T-helper 17 cell (primary cell): ENCODE data around the gene PCBP2. TPM values are rescaled to one million over a fixed set of nuclear protein-coding genes. Genes with fewer than 3 reads are reported as not detected.

Source experiments
- ATAC-seq: fragments of 150-1000 bp; cut with Tn5 transposase; 2 replicates; pipeline ENCODE4 v1.10.0; 2021; ENCODE audit warnings: mild to moderate bottlenecking, moderate library complexity
- DNase-seq, 3 donors: peaks; one replicate each; pipeline versions ENCODE4 v3.0.0 to v3.0.0-alpha.2; 2020 to 2021
- H3K9me3 ChIP-seq: one replicate; pipeline ENCODE4 v1.7.0; 2013; ENCODE audit warnings: low read length, mild to moderate bottlenecking; ENCODE audit not compliant: control insufficient read depth, poor library complexity, severe bottlenecking
- H3K27ac Mint-ChIP-seq: one replicate; pipeline ENCODE4 v1.8.0; 2022; ENCODE audit warnings: mild to moderate bottlenecking, moderate library complexity, mixed read lengths
- H3K27me3 Mint-ChIP-seq: one replicate; pipeline ENCODE4 v1.8.0; 2022; ENCODE audit warnings: mixed read lengths
- H3K36me3 Mint-ChIP-seq: one replicate; pipeline ENCODE4 v1.8.0; 2022; ENCODE audit warnings: low read depth, mixed read lengths
- H3K4me1 Mint-ChIP-seq: one replicate; pipeline ENCODE4 v1.8.0; 2022; ENCODE audit warnings: mild to moderate bottlenecking, mixed read lengths
- H3K4me3 Mint-ChIP-seq: one replicate; pipeline ENCODE4 v1.8.0; 2022; ENCODE audit warnings: mild to moderate bottlenecking, moderate library complexity, mixed read lengths
- total RNA-seq, 4 donors: library from RNA in 2 of 4; stranded (reverse) in 2 of 4; gene quantifications; one replicate each; pipeline ENCODE4 v1.2.3 and lab custom pipeline; 2022 to 2026

The PCBP2 gene
- total RNA-seq, 2 donors from 2014 or later = 1,028 to 1,089 TPM

GRCh38 chr12:53452159-53453077 lies 516 bp downstream of the PCBP2 start:
- H3K4me1 Mint-ChIP-seq = peaks cover 30% of the 10 kb centered on the region
- H3K36me3 Mint-ChIP-seq = peaks cover 4% of the 10 kb centered on the region
- H3K4me3 Mint-ChIP-seq = peak overlapping the region; percentile 97
- peak; percentile 61 to 67 (median 64) for DNase-seq
- peak overlapping the region; percentile 93 for H3K27ac Mint-ChIP-seq
- ATAC-seq = peak; percentile 44
- no peaks in the 10 kb centered on the region for H3K9me3 ChIP-seq
- no peaks in the 10 kb centered on the region for H3K27me3 Mint-ChIP-seq

- Mint-ChIP-seq H3K36me3 (peaks cover 6% of the 10 kb centered on the region), H3K4me1 (peaks cover 29% of the 10 kb centered on the region)
- ATAC-seq = no peak
Measured at GRCh38 chr12:53453953-53454640, 2.2 kb downstream of the PCBP2 start.

GRCh38 chr12:53454707-53455106 lies 2.8 kb downstream of the PCBP2 start:
- DNase-seq (no peak), ATAC-seq (no peak)
- no peaks in the 10 kb centered on the region for H3K27me3 Mint-ChIP-seq
- H3K36me3 Mint-ChIP-seq = peaks cover 7% of the 10 kb centered on the region
- no peaks in the 10 kb centered on the region for H3K9me3 ChIP-seq
- peaks cover 31% of the 10 kb centered on the region for H3K4me1 Mint-ChIP-seq
- peak overlapping the region; percentile 56 for H3K4me3 Mint-ChIP-seq
- H3K27ac Mint-ChIP-seq = peak overlapping the region; percentile 39

More at GRCh38 chr12:53453953-53454640, 2.2 kb downstream of the PCBP2 start:
- H3K4me3 Mint-ChIP-seq = peak overlapping the region; percentile 97
- peak overlapping the region; percentile 93 for H3K27ac Mint-ChIP-seq
- no peak for DNase-seq
- H3K27me3 Mint-ChIP-seq = no peaks in the 10 kb centered on the region
- H3K9me3 ChIP-seq = no peaks in the 10 kb centered on the region

GRCh38 chr12:53456654-53457366 lies 4.9 kb downstream of the PCBP2 start:
- peaks cover 40% of the 10 kb centered on the region for H3K4me1 Mint-ChIP-seq

GRCh38 chr12:53459097-53459496 lies 7.2 kb downstream of the PCBP2 start:
- H3K27me3 Mint-ChIP-seq = no peaks in the 10 kb centered on the region
- DNase-seq (no peak), ATAC-seq (no peak)
- H3K9me3 ChIP-seq = no peaks in the 10 kb centered on the region
- peaks cover 31% of the 10 kb centered on the region for H3K4me1 Mint-ChIP-seq
- H3K27ac Mint-ChIP-seq = peak overlapping the region; percentile 84
- no peak overlapping the region for H3K4me3 Mint-ChIP-seq
- H3K36me3 Mint-ChIP-seq = peaks cover 8% of the 10 kb centered on the region

More at GRCh38 chr12:53456654-53457366, 4.9 kb downstream of the PCBP2 start:
- Mint-ChIP-seq H3K36me3 (peaks cover 10% of the 10 kb centered on the region), H3K27me3 (no peaks in the 10 kb centered on the region), H3K27ac (peak overlapping the region; percentile 56), H3K4me3 (no peak overlapping the region)
- DNase-seq (no peak), ATAC-seq (no peak)
- H3K9me3 ChIP-seq = no peaks in the 10 kb centered on the region

GRCh38 chr12:53461059-53461458 lies 9.2 kb downstream of the PCBP2 start:
- H3K4me1 Mint-ChIP-seq = peaks cover 29% of the 10 kb centered on the region
- H3K27ac Mint-ChIP-seq = peak overlapping the region; percentile 84
- ATAC-seq (no peak), DNase-seq (no peak)
- no peaks in the 10 kb centered on the region for H3K9me3 ChIP-seq
- H3K36me3 Mint-ChIP-seq = peaks cover 8% of the 10 kb centered on the region
- peak overlapping the region; percentile 28 for H3K4me3 Mint-ChIP-seq
- H3K27me3 Mint-ChIP-seq = no peaks in the 10 kb centered on the region

GRCh38 chr12:53461591-53461990 lies 9.7 kb downstream of the PCBP2 start:
- no peak for DNase-seq
- Mint-ChIP-seq H3K4me1 (peaks cover 30% of the 10 kb centered on the region), H3K4me3 (no peak overlapping the region), H3K27me3 (no peaks in the 10 kb centered on the region), H3K27ac (peak overlapping the region; percentile 84), H3K36me3 (peaks cover 8% of the 10 kb centered on the region)
- no peaks in the 10 kb centered on the region for H3K9me3 ChIP-seq
- ATAC-seq = no peak

GRCh38 chr12:53462935-53463334 lies 11.0 kb downstream of the PCBP2 start:
- peak overlapping the region; percentile 63 for H3K27ac Mint-ChIP-seq
- no peaks in the 10 kb centered on the region for H3K27me3 Mint-ChIP-seq
- no peaks in the 10 kb centered on the region for H3K9me3 ChIP-seq
- DNase-seq (no peak), ATAC-seq (no peak)
- H3K4me1 Mint-ChIP-seq = peaks cover 36% of the 10 kb centered on the region
- peaks cover 12% of the 10 kb centered on the region for H3K36me3 Mint-ChIP-seq
- no peak overlapping the region for H3K4me3 Mint-ChIP-seq

- Mint-ChIP-seq H3K27me3 (no peaks in the 10 kb centered on the region), H3K36me3 (peaks cover 11% of the 10 kb centered on the region), H3K4me1 (peaks cover 41% of the 10 kb centered on the region), H3K4me3 (peak overlapping the region; percentile 19), H3K27ac (peak overlapping the region; percentile 63)
- DNase-seq (no peak), ATAC-seq (no peak)
- no peaks in the 10 kb centered on the region for H3K9me3 ChIP-seq
Measured at GRCh38 chr12:53463802-53464560, 12.1 kb downstream of the PCBP2 start.

- ATAC-seq = no peak
- peak overlapping the region; percentile 29 for H3K27ac Mint-ChIP-seq
Measured at GRCh38 chr12:53464685-53465418, 12.9 kb downstream of the PCBP2 start.

GRCh38 chr12:53465679-53466078 lies 13.8 kb downstream of the PCBP2 start:
- Mint-ChIP-seq H3K27me3 (no peaks in the 10 kb centered on the region), H3K27ac (peak overlapping the region; percentile 29), H3K4me1 (peaks cover 34% of the 10 kb centered on the region), H3K4me3 (no peak overlapping the region), H3K36me3 (peaks cover 5% of the 10 kb centered on the region)
- DNase-seq (no peak), ATAC-seq (no peak)
- no peaks in the 10 kb centered on the region for H3K9me3 ChIP-seq

More at GRCh38 chr12:53464685-53465418, 12.9 kb downstream of the PCBP2 start:
- Mint-ChIP-seq H3K4me1 (peaks cover 36% of the 10 kb centered on the region), H3K36me3 (peaks cover 9% of the 10 kb centered on the region), H3K27me3 (no peaks in the 10 kb centered on the region), H3K4me3 (no peak overlapping the region)
- DNase-seq = no peak
- no peaks in the 10 kb centered on the region for H3K9me3 ChIP-seq

GRCh38 chr12:53466640-53467039 lies 14.7 kb downstream of the PCBP2 start:
- Mint-ChIP-seq H3K36me3 (peaks cover 8% of the 10 kb centered on the region), H3K4me3 (peak overlapping the region; percentile 52), H3K27ac (peak overlapping the region; percentile 69), H3K27me3 (no peaks in the 10 kb centered on the region), H3K4me1 (peaks cover 33% of the 10 kb centered on the region)
- ATAC-seq (no peak), DNase-seq (no peak)
- no peaks in the 10 kb centered on the region for H3K9me3 ChIP-seq
